ENCODE measurements around the gene RPF1.

RPF1 gene

GRCh38 chr1:84508510-84508909 is 29.4 kb downstream of the RPF1 start:
- Histone ChIP-seq H3K4me1 (peaks cover 4% of the 10 kb centered on the region), H3K9ac (no peak overlapping the region)

GRCh38 chr1:84509029-84509428 is 30.0 kb downstream of the RPF1 start:
- no peak overlapping the region for H3K9ac ChIP-seq
- TF ChIP-seq, protein P1, sequence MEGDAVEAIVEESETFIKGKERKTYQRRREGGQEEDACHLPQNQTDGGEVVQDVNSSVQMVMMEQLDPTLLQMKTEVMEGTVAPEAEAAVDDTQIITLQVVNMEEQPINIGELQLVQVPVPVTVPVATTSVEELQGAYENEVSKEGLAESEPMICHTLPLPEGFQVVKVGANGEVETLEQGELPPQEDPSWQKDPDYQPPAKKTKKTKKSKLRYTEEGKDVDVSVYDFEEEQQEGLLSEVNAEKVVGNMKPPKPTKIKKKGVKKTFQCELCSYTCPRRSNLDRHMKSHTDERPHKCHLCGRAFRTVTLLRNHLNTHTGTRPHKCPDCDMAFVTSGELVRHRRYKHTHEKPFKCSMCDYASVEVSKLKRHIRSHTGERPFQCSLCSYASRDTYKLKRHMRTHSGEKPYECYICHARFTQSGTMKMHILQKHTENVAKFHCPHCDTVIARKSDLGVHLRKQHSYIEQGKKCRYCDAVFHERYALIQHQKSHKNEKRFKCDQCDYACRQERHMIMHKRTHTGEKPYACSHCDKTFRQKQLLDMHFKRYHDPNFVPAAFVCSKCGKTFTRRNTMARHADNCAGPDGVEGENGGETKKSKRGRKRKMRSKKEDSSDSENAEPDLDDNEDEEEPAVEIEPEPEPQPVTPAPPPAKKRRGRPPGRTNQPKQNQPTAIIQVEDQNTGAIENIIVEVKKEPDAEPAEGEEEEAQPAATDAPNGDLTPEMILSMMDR (IDR thresholded peaks at IDR 0.05) = no peak
- H3K79me2 ChIP-seq = no peaks in the 10 kb centered on the region
- H3K9me3 ChIP-seq (ENCODE audit: control insufficient read depth, low read length) = no peaks in the 10 kb centered on the region
- no peak overlapping the region for H3K27ac ChIP-seq
- H3K4me3 ChIP-seq (ENCODE audit: low read depth, low read length) = no peak overlapping the region
- H3K27me3 ChIP-seq (ENCODE audit: control insufficient read depth, insufficient read depth, low read length) = no peaks in the 10 kb centered on the region
- H3K36me3 ChIP-seq (ENCODE audit: control insufficient read depth, insufficient read depth, low read length) = no peaks in the 10 kb centered on the region
- no peak overlapping the region for H2AFZ ChIP-seq
- peaks cover 4% of the 10 kb centered on the region for H3K4me1 ChIP-seq
- no peak overlapping the region for H3K4me2 ChIP-seq (ENCODE audit: low read length)

More at GRCh38 chr1:84508510-84508909, 29.4 kb downstream of the RPF1 start:
- Histone ChIP-seq H3K79me2 (no peaks in the 10 kb centered on the region), H2AFZ (no peak overlapping the region), H3K4me2 (ENCODE audit: low read length) (no peak overlapping the region), H3K36me3 (ENCODE audit: control insufficient read depth, insufficient read depth, low read length) (no peaks in the 10 kb centered on the region), H3K27ac (no peak overlapping the region), H3K4me3 (ENCODE audit: low read depth, low read length) (no peak overlapping the region), H3K9me3 (ENCODE audit: control insufficient read depth, low read length) (no peaks in the 10 kb centered on the region), H3K27me3 (ENCODE audit: control insufficient read depth, insufficient read depth, low read length) (no peaks in the 10 kb centered on the region)
- TF ChIP-seq, protein P1 (IDR thresholded peaks at IDR 0.05) = no peak

DNA sequence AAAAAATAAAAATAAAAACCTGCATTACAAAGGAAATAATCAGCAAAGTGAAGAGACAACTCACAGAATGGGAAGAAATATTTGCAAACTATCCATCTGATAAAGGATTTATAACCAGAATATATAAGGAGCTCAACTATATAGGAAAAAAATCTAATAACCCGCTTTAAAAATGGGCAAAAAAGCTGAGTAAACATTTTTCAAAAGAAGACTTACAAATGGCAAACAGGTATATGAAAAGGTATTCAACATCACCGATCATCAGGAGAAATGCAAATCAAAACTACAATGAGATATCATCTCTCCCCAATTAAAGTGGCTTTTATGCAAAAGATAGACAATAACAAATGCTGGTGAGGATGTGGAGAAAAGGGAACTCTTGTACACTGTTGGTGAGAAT is 31.1 kb downstream of the RPF1 start:
- Histone ChIP-seq H3K27me3 (ENCODE audit: control insufficient read depth, insufficient read depth, low read length) (no peaks in the 10 kb centered on the region), H2AFZ (no peak overlapping the region), H3K36me3 (ENCODE audit: control insufficient read depth, insufficient read depth, low read length) (no peaks in the 10 kb centered on the region), H3K9me3 (ENCODE audit: control insufficient read depth, low read length) (no peaks in the 10 kb centered on the region), H3K4me2 (ENCODE audit: low read length) (no peak overlapping the region), H3K4me3 (ENCODE audit: low read depth, low read length) (no peak overlapping the region), H3K27ac (no peak overlapping the region), H3K4me1 (no peaks in the 10 kb centered on the region), H3K79me2 (no peaks in the 10 kb centered on the region), H3K9ac (no peak overlapping the region)
- TF ChIP-seq, protein P1 (IDR thresholded peaks at IDR 0.05) = no peak

DNA sequence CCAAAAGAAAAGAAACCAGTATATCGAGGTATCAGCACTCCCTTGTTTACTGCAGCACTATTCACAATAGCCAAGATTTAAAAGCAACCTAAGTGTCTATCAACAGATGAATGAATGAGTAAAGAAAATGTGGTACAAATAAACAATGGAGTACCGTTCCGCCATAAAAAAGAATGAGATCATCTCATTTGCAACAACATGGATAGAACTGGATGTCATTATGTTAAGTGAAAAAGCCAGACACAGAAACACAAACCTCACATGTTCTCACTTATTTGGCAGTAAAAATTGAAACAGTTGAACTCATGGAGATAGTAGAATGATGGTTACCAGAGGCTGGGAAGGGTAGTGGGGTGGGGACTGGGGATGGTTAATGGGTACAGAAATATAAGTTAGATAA is 31.6 kb downstream of the RPF1 start:
- no peaks in the 10 kb centered on the region for H3K36me3 ChIP-seq (ENCODE audit: control insufficient read depth, insufficient read depth, low read length)
- no peaks in the 10 kb centered on the region for H3K9me3 ChIP-seq (ENCODE audit: control insufficient read depth, low read length)
- H3K4me2 ChIP-seq (ENCODE audit: low read length) = no peak overlapping the region
- no peak overlapping the region for H2AFZ ChIP-seq
- H3K9ac ChIP-seq = no peak overlapping the region
- no peaks in the 10 kb centered on the region for H3K4me1 ChIP-seq
- H3K4me3 ChIP-seq (ENCODE audit: low read depth, low read length) = no peak overlapping the region
- H3K79me2 ChIP-seq = no peaks in the 10 kb centered on the region
- TF ChIP-seq, protein P1 (IDR thresholded peaks at IDR 0.05) = no peak
- no peaks in the 10 kb centered on the region for H3K27me3 ChIP-seq (ENCODE audit: control insufficient read depth, insufficient read depth, low read length)
- no peak overlapping the region for H3K27ac ChIP-seq

DNA sequence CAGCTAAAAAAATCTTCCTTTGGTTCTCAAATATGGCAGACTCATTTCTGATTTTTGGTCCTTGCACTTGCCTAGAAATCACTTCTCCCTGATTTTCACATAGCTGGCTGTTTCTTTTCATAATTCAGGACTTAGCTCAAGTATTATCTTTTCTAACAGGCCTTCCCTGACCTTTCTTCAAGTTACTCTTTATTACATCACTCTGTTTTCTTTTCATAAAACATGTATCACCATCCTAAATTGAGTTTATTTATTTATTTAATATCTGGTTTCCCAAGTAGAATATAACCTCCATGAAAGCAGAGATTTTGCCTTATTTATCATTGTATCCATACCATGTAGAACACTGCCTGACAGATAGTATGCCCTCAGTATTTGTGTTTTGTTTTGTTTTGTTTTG is 45.5 kb downstream of the RPF1 start:
- no peaks in the 10 kb centered on the region for H3K4me1 ChIP-seq
- H3K9ac ChIP-seq = no peak overlapping the region
- H3K36me3 ChIP-seq (ENCODE audit: control insufficient read depth, insufficient read depth, low read length) = no peaks in the 10 kb centered on the region
- no peaks in the 10 kb centered on the region for H3K27me3 ChIP-seq (ENCODE audit: control insufficient read depth, insufficient read depth, low read length)
- H3K79me2 ChIP-seq = no peaks in the 10 kb centered on the region
- H3K27ac ChIP-seq = no peak overlapping the region
- no peak overlapping the region for H3K4me2 ChIP-seq (ENCODE audit: low read length)
- H3K4me3 ChIP-seq (ENCODE audit: low read depth, low read length) = no peak overlapping the region
- H2AFZ ChIP-seq = no peak overlapping the region
- TF ChIP-seq, protein P1 (IDR thresholded peaks at IDR 0.05) = no peak
- H3K9me3 ChIP-seq (ENCODE audit: control insufficient read depth, low read length) = no peaks in the 10 kb centered on the region

All from parathyroid adenoma (tissue), 2 donors.